DMS53 (cell line): Measurements from ENCODE around the gene HUS1.
"Not testable (repeated sequence)": the region's sequence is repeated elsewhere in the genome, so short reads cannot be mapped to it uniquely, and the experiment has no call there.

ENCODE experiments used
- DNase-seq: peaks from one replicate; lab custom pipeline; 2025; lab: John Stamatoyannopoulos, UW

Gene HUS1

GRCh38 chr7:47979145-47979831, at the start of gene HUS1:
Gene HUS1 (minus strand): TSS chr7:47979615. CDS start chr7:47979519, 96 bp downstream.
- peak; percentile 98 for DNase-seq

DNA sequence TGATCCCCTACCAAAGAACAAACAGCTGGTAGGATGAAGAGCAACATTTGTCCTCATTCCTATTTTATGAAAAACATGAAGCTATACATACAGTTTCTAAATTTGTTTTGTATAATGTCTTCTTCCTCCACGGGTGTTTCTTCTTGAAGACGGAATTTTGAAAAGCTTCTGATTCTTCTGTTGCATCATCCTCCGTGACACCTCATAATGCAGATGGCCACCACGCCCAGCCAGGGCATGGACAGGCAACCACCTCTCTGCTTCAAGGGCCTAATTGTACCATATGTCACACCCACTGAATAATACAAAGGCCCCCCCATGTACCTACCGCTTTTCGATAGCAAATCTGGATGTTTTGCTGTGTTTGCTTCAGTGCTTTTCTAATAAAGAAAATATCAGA, 49.5 kb upstream of the HUS1 start, which contains the start of gene SUN3:
Gene SUN3, minus strand, starts transcription at position 170 of the 400 bp plus-strand sequence. Its CDS starts 169 bp downstream, at position 1.
- DNase-seq = no peak

DNA sequence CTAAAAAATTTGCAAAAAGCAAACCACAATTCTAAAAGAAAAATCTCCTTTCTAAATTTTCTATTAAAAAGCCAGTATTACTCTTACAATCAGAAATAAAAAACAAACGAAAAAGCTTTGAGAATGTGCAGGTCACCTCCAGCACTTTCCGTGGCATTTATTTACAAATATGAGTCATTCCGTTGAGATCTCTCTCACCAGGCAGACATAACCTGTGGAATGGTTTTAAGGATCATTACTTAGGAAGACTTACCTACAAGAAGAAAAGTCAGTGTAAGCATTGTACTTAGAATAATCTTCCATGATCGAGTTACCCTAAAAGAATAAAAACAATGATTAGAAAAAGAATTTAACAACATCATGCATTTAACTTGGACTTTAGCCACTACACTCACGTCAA, 46.2 kb upstream of the HUS1 start:
- DNase-seq = peak; percentile 81

DNA sequence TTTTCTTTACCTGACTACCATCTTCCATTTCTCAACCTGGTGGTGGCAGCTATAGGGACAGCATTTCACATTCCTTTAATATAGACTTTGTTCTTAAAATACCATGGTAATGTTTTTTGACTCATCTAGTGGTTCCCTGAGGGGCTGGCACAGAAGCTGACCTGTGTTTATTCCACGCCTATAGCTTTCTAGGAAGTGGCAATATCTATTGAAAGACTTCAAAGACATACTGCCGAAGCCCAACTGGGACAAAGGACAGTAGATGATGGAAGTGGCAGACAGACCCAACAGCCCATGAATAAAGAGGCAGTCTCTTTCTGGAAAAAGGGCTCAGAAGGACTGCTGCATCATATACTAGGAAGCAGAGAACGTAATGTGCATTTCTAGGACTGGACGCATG, 38.3 kb upstream of the HUS1 start:
- DNase-seq = no peak

- DNase-seq = no peak
Observed at GRCh38 chr7:48016641-48017040, 37.2 kb upstream of the HUS1 start.

GRCh38 chr7:48011951-48012350, 32.5 kb upstream of the HUS1 start:
- no peak for DNase-seq

DNA sequence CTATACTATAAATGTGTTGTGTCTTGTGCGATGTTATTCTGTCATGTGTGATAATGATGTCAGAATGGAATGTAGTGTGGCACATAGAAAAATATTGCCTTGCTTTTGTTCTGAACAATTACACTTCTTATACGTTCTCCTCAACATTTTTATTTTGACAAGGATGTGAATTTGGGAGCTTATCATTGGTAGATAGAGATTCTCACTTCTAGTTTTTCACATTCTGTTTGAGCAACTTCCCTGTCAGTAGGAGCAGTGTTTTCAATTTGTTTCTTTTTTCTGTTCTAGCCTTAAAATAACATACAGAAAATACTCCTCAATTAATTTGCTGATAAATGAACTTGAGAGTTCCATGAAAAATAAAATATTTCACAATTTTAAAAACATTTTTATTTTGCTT, 31.9 kb upstream of the HUS1 start:
- DNase-seq = no peak

DNA sequence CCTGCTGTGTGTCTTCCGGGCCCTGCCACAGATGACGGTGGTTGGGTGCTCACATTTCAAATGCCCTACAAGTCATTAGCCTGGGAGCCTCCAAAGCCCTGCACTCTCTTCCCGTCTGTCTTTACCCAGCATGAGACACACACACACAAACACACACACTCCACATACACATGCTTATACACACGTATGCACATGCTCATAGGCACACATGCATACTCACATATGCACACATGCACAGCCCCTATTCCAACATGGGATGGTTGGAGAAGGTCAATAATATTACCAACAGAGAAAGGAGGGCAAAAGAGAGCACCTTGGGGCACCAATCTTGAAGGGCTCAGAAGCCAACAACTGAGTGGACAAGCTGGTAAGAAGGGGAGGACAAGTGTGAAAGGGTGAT, 30.5 kb upstream of the HUS1 start:
- no peak for DNase-seq

GRCh38 chr7:48009257-48009656, 29.8 kb upstream of the HUS1 start:
- no peak for DNase-seq

- DNase-seq = no peak
Observed at GRCh38 chr7:48006866-48007265, 27.5 kb upstream of the HUS1 start.

DNA sequence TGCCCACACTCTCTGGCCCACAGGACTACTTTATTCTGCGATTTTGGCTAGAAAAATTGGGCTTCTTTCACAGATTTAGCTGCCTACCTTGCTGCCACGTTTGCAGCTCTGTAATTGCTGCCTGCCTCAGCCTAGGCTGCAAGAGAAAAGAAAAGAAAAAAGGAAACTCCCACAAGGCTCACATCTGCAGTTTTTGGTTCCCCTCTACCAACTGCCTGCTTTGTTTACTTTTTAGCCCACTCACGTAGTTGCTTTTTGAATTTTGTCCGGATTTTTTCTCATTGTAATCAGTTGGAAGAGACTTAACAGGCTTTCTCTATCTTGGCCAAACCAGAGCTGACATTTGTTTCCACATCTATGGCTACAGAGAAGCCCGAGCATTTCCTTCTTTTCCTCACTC, 25.2 kb upstream of the HUS1 start:
- DNase-seq = no peak

DNA sequence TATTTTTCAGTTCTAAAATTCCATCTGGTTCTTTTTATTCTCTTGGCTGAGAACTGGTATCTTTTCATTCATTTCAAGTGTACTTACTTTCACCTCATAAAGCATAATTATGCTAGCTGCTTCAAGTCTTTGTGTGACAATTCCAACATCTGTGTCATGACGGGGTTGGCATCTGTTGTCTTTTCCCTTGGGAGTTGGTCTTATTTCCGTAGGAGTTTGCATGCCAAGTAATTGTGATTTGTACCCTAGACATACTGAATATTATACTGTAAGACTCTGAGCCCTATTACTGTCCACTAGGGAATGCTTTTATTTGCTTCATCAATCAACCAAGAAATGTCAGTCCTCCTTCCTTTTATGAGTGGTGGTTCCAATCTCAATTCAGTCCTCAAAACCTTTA, 24.6 kb upstream of the HUS1 start:
- DNase-seq = no peak

- DNase-seq = not testable (repeated sequence)
Observed at GRCh38 chr7:48000164-48000563, 20.7 kb upstream of the HUS1 start.

DNA sequence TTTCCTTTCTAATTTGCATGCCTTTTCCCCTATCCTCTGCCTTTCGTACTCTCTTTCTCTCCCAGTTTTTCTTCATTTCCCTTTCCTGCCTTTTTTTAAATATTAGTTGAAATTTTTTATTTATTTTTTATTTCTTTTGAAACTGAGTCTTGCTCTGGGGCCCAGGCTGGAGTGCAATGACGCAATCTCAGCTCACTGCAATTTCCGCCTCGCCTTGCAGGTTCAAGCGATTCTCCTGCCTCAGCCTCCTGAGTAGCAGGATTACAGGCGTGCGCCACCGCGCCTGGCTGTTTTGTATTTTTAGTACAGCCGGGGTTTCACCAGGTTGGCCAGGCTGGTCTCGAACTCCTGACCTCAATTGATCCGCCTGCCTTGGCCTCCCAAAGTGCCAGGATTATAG, 20.0 kb upstream of the HUS1 start:
- DNase-seq = no peak

DNA sequence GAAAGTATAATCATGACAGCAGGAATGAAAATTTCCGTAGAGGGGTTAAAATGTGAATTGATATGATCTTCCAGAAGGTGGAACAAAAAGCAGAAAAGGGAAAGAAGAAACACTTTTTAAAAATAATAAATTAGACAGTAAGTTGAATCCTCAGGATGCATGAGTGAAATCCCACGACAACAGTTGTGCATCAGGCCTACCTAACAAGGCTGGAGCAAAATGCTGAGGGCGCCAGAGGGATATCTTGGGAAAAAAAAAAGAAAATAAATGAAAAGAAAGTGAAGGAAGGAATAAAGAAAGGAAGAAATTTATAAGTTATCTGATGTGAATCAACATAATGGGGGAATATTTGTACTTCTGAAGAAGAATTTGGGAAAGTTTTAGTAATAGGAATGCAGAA, 13.0 kb upstream of the HUS1 start:
- peak; percentile 52 for DNase-seq

DNA sequence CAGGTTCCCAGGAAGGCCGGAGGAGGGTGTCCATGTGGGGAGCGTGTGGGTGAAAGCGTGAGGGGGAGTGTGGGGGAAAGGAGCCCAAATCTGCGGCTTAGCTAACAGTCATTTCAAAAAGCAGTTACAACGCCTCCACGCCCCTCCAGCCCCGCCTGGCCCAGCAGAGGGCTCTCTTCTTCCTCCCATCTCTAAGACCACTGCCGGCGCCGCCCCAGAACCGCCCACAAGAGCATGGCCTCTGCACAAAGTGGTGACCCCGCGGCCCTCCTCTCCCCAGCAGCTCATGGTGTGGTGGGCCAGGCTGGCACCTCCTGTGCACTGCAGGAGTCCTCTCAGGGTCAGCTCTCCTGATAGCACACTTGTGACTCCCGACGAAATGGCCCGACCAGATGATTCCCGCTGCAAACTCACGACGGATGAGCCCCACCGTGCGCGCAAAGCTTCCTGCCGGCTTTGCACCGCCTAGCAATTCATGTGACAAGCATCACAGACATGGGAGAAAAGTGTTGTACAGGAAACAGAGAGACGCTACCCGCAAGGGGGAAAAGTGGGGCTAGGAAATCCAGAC, 12.4 kb upstream of the HUS1 start:
- peak; percentile 95 for DNase-seq

GRCh38 chr7:47991270-47991669, 11.9 kb upstream of the HUS1 start:
- peak; percentile 28 for DNase-seq

DNA sequence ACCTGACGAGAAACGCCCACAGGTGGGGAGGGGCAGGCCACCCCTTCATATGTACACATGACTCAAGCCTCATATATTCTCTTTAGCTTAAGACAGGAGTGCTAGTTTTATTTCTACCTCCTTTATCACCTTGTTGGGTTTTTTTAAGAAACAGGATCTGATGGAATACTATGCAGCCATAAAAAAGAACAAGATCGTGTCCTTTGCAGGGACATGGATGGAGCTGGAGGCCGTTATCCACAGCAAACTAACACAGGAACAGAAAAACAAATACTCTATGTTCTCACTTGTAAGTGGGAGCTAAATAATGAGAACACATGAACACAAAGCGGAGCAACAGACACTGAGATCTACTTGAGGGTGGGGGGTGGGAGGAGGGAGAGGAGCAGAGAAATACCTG, 11.2 kb upstream of the HUS1 start:
- no peak for DNase-seq

- peak; percentile 85 for DNase-seq
Observed at GRCh38 chr7:47989607-47990400, 10.4 kb upstream of the HUS1 start.

GRCh38 chr7:47988496-47989386, 9.3 kb upstream of the HUS1 start:
- DNase-seq = peak; percentile 60

- peak; percentile 12 for DNase-seq
Observed at GRCh38 chr7:47982610-47983009, 3.2 kb upstream of the HUS1 start.

GRCh38 chr7:47980648-47981047, 1.2 kb upstream of the HUS1 start:
- DNase-seq = not testable (repeated sequence)
